ENCODE data around the gene STC2. TPM values are rescaled to one million over a fixed set of nuclear protein-coding genes. Genes with fewer than 3 reads are reported as not detected.

Gene STC2
- total RNA-seq, 1 experiment from 2014 or later: 57.0 TPM

GRCh38 chr5:173301695-173302545 lies 26.3 kb downstream of the STC2 start:
- TF ChIP-seq ZNF423 (CRISPR knock-in tag; IDR thresholded peaks at IDR 0.05) (no peak), USF2 (CRISPR knock-in tag; IDR thresholded peaks at IDR 0.05) (peak; percentile 5; the same call in 1 of the 2 replicates)
- Mint-ChIP-seq H3K4me3 (no peak overlapping the region), H3K27me3 (ENCODE audit: low read depth) (peaks cover 15% of the 10 kb centered on the region), H3K4me1 (peaks cover 57% of the 10 kb centered on the region), H3K36me3 (no peaks in the 10 kb centered on the region), H3K9me3 (peaks cover 7% of the 10 kb centered on the region), H3K27ac (peak overlapping the region; percentile 93)
- ATAC-seq (no peak), DNase-seq (ENCODE audit: low spot score) (no peak)
- ChIA-PET POLR2A (interaction anchor here (4.6 kb wide), 1 partner anchor 26 kb away, joined by 35 read pairs; the partner anchor contains the start of gene STC2), CTCF (interaction anchor here (1.0 to 1.7 kb wide), 3 partner anchors 9 to 30 kb away, joined by 4 to 5 read pairs (median 5); partner anchors contain the start of gene STC2)

DNA sequence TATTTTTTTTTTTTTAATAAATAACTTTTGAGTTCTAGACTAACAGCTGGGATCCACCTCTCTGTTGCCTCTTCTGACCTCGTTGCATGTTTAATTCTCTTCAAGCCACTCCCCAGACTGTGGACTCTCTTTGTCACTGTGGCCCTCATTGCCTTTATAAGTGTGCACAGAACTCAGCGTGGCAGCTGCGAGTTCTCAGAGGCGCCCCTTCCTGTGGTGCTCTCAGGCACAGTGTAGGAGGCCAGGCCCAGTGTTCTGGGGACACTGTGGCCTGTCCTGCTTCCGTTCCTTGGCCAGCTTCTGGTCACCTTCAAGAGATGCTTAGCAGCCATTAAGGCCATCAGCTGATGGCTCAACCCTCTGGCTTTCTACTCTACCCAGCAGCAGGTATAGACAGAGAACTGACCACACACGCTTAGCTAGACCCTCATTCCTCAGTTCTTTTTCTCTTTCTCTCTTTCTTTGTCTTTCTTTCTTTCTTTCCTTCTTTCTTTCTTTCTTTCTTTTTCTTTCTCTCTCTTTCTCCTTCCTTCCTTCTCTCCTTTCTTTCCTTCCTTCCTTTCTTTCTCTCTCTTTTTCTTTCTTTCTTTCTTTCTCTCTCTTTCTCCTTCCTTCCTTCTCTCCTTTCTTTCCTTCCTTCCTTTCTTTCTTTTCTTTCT lies 27.7 kb downstream of the STC2 start:
- CTCF ChIA-PET: interaction anchor here (2.6 kb wide), 1 partner anchor 31 kb away, joined by 12 read pairs; no protein-coding TSS in a partner anchor
- POLR2A ChIA-PET: interaction anchor here (7.5 kb wide), 1 partner anchor 28 kb away, joined by 55 read pairs; the partner anchor contains the start of gene STC2
- Mint-ChIP-seq H3K27me3 (ENCODE audit: low read depth) (peaks cover 11% of the 10 kb centered on the region), H3K36me3 (no peaks in the 10 kb centered on the region), H3K4me3 (no peak overlapping the region), H3K4me1 (peaks cover 57% of the 10 kb centered on the region), H3K9me3 (no peaks in the 10 kb centered on the region), H3K27ac (no peak overlapping the region)
- TF ChIP-seq, protein P1, sequence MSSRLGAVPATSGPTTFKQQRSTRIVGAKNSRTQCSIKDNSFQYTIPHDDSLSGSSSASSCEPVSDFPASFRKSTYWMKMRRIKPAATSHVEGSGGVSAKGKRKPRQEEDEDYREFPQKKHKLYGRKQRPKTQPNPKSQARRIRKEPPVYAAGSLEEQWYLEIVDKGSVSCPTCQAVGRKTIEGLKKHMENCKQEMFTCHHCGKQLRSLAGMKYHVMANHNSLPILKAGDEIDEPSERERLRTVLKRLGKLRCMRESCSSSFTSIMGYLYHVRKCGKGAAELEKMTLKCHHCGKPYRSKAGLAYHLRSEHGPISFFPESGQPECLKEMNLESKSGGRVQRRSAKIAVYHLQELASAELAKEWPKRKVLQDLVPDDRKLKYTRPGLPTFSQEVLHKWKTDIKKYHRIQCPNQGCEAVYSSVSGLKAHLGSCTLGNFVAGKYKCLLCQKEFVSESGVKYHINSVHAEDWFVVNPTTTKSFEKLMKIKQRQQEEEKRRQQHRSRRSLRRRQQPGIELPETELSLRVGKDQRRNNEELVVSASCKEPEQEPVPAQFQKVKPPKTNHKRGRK (CRISPR knock-in tag; IDR thresholded peaks at IDR 0.05; ENCODE audit: borderline replicate concordance): peak; percentile 98
- no peak for TF ChIP-seq TCF7 (CRISPR knock-in tag; IDR thresholded peaks at IDR 0.05; ENCODE audit: low read depth)
- ATAC-seq (no peak), DNase-seq (ENCODE audit: low spot score) (no peak)

- peaks cover 12% of the 10 kb centered on the region for H3K27me3 Mint-ChIP-seq (ENCODE audit: low read depth)
- H3K36me3 Mint-ChIP-seq: no peaks in the 10 kb centered on the region
- no peak overlapping the region for H3K27ac Mint-ChIP-seq
- ATAC-seq: no peak
- H3K4me3 Mint-ChIP-seq: no peak overlapping the region
- CTCF ChIA-PET: interaction anchor here (2.6 kb wide), 1 partner anchor 32 kb away, joined by 12 read pairs; no protein-coding TSS in a partner anchor
- H3K9me3 Mint-ChIP-seq: no peaks in the 10 kb centered on the region
- POLR2A ChIA-PET: interaction anchor here (7.5 kb wide), 1 partner anchor 28 kb away, joined by 55 read pairs; the partner anchor contains the start of gene STC2
- no peak for DNase-seq (ENCODE audit: low spot score)
- H3K4me1 Mint-ChIP-seq: peaks cover 59% of the 10 kb centered on the region
- no peak for TF ChIP-seq ZMAT4 (CRISPR knock-in tag; IDR thresholded peaks at IDR 0.05)
- TF ChIP-seq STAT6 (CRISPR knock-in tag; conservative IDR thresholded peaks at IDR 0.05; ENCODE audit: low read depth): no peak
- no peak for TF ChIP-seq GABPB1 (CRISPR knock-in tag; IDR thresholded peaks at IDR 0.05)
- no peak for TF ChIP-seq TEAD4 (CRISPR knock-in tag; IDR thresholded peaks at IDR 0.05)
- TF ChIP-seq ZNF121 (CRISPR knock-in tag; IDR thresholded peaks at IDR 0.05): no peak
- TF ChIP-seq NFATC4 (CRISPR knock-in tag; IDR thresholded peaks at IDR 0.05): no peak
- no peak for TF ChIP-seq HMGXB4 (CRISPR knock-in tag; IDR thresholded peaks at IDR 0.05)
- no peak for TF ChIP-seq NR3C1 (CRISPR knock-in tag; conservative IDR thresholded peaks at IDR 0.05; ENCODE audit: low read depth)
- no peak for TF ChIP-seq CBFB (CRISPR knock-in tag; IDR thresholded peaks at IDR 0.05; ENCODE audit: low read depth)
- TF ChIP-seq, protein P2, sequence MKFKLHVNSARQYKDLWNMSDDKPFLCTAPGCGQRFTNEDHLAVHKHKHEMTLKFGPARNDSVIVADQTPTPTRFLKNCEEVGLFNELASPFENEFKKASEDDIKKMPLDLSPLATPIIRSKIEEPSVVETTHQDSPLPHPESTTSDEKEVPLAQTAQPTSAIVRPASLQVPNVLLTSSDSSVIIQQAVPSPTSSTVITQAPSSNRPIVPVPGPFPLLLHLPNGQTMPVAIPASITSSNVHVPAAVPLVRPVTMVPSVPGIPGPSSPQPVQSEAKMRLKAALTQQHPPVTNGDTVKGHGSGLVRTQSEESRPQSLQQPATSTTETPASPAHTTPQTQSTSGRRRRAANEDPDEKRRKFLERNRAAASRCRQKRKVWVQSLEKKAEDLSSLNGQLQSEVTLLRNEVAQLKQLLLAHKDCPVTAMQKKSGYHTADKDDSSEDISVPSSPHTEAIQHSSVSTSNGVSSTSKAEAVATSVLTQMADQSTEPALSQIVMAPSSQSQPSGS (CRISPR knock-in tag; IDR thresholded peaks at IDR 0.05; ENCODE audit: borderline replicate concordance, low read depth): no peak
- TF ChIP-seq, protein P3, sequence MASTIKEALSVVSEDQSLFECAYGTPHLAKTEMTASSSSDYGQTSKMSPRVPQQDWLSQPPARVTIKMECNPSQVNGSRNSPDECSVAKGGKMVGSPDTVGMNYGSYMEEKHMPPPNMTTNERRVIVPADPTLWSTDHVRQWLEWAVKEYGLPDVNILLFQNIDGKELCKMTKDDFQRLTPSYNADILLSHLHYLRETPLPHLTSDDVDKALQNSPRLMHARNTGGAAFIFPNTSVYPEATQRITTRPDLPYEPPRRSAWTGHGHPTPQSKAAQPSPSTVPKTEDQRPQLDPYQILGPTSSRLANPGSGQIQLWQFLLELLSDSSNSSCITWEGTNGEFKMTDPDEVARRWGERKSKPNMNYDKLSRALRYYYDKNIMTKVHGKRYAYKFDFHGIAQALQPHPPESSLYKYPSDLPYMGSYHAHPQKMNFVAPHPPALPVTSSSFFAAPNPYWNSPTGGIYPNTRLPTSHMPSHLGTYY (CRISPR knock-in tag; IDR thresholded peaks at IDR 0.05): no peak
- no peak for TF ChIP-seq MYBL2 (CRISPR knock-in tag; IDR thresholded peaks at IDR 0.05)
- no peak for TF ChIP-seq CREM (CRISPR knock-in tag; IDR thresholded peaks at IDR 0.05)
- no peak for TF ChIP-seq SP1 (CRISPR knock-in tag; conservative IDR thresholded peaks at IDR 0.05)
- no peak for TF ChIP-seq ZNF232 (CRISPR knock-in tag; IDR thresholded peaks at IDR 0.05)
Observed at GRCh38 chr5:173299820-173300219, 28.4 kb downstream of the STC2 start.

Data from WTC11 (cell line).